GM19328 (cell line): Measurements from ENCODE around the gene HTRA3.
A peak's percentile ranks its signal among the peaks of the same experiment; 100 is the strongest.

Experiments
- ATAC-seq: cut with Tn5 transposase; IDR thresholded peaks from one replicate; pipeline ENCODE4 v1.9.1; 2021; ENCODE audit warnings: mild to moderate bottlenecking, moderate library complexity; ENCODE audit not compliant: unreplicated experiment

Gene HTRA3

GRCh38 chr4:8269535-8270417 is at the start of gene HTRA3:
Gene HTRA3 (plus strand): TSS chr4:8269754. CDS start chr4:8269969, 215 bp downstream.
- ATAC-seq = no peak

GRCh38 chr4:8220661-8221450 is 48.7 kb upstream of the HTRA3 start:
- ATAC-seq = no peak

- ATAC-seq = no peak
Measured at GRCh38 chr4:8221476-8221875, 48.1 kb upstream of the HTRA3 start.

GRCh38 chr4:8221985-8222384 is 47.6 kb upstream of the HTRA3 start:
- no peak for ATAC-seq

- no peak for ATAC-seq
Measured at GRCh38 chr4:8222609-8223388, 46.8 kb upstream of the HTRA3 start.

GRCh38 chr4:8224267-8224974 is 45.1 kb upstream of the HTRA3 start:
- no peak for ATAC-seq

GRCh38 chr4:8224975-8225625 is 44.5 kb upstream of the HTRA3 start:
- no peak for ATAC-seq

- no peak for ATAC-seq
Measured at GRCh38 chr4:8225706-8226443, 43.7 kb upstream of the HTRA3 start.

GRCh38 chr4:8227201-8227770 is 42.3 kb upstream of the HTRA3 start:
- no peak for ATAC-seq

GRCh38 chr4:8227771-8228318 is 41.7 kb upstream of the HTRA3 start:
- no peak for ATAC-seq

- peak; percentile 54 for ATAC-seq
Measured at GRCh38 chr4:8228319-8229250, 41.0 kb upstream of the HTRA3 start.

- no peak for ATAC-seq
Measured at GRCh38 chr4:8229331-8229975, 40.1 kb upstream of the HTRA3 start.

GRCh38 chr4:8230033-8230432 is 39.5 kb upstream of the HTRA3 start:
- ATAC-seq = no peak

GRCh38 chr4:8230891-8231290 is 38.7 kb upstream of the HTRA3 start:
- ATAC-seq = no peak

GRCh38 chr4:8231551-8232049 is 38.0 kb upstream of the HTRA3 start:
- ATAC-seq = no peak

GRCh38 chr4:8232748-8233147 is 36.8 kb upstream of the HTRA3 start:
- ATAC-seq = no peak
